IMR-90 (cell line): ENCODE data around the gene SYT6.

ENCODE experiments used
- CEBPB ChIP-seq: IDR thresholded peaks from 2 replicates; pipeline ENCODE4 v1.6.1; 2012; ENCODE audit warnings: low read depth, low read length, improper control_type of control experiment
- CTCF ChIP-seq: conservative IDR thresholded peaks from 2 replicates; pipeline ENCODE4 v1.5.1; 2012; ENCODE audit warnings: mild to moderate bottlenecking, low read depth, low read length, improper control_type of control experiment
- POLR2A ChIP-seq: IDR thresholded peaks from 2 replicates; pipeline ENCODE4 v1.6.1; 2012; ENCODE audit warnings: mild to moderate bottlenecking, low read depth, low read length
- RFX5 ChIP-seq: IDR thresholded peaks from 2 replicates; pipeline ENCODE4 v1.8.0; 2012; ENCODE audit warnings: low read depth, mild to moderate bottlenecking, low read length, moderate library complexity
- SMC3 ChIP-seq: fragments of 150-350 bp; IDR thresholded peaks from 2 replicates; pipeline ENCODE4 v1.6.1; 2016; ENCODE audit warnings: low read depth, mild to moderate bottlenecking, antibody characterized with exemption, low read length, moderate library complexity

- TF ChIP-seq POLR2A: no peak
- no peak for TF ChIP-seq CTCF
- no peak for TF ChIP-seq RFX5
- TF ChIP-seq CEBPB: no peak
- no peak for TF ChIP-seq SMC3
These were observed 45.9 kb downstream of the SYT6 start for GRCh38 chr1:114107474-114108435.
